OCI-LY7 (cell line): Measurements from ENCODE around the gene ANGPTL8.

Experiments used
- CTCF ChIP-seq: fragments of 200-600 bp; sonication (generic); conservative IDR thresholded peaks from 2 replicates; pipeline ENCODE4 v1.5.1; 2014; ENCODE audit warnings: mild to moderate bottlenecking, antibody characterized with exemption, low read length, moderate library complexity, mixed read lengths
- EZH2phosphoT487 ChIP-seq: fragments of 200-600 bp; sonication (generic); IDR thresholded peaks from 2 replicates; pipeline ENCODE4 v1.6.1; 2018; ENCODE audit warnings: low read depth, borderline replicate concordance, mild to moderate bottlenecking, mixed run types, antibody characterized with exemption, low read length, moderate library complexity, mixed read lengths

- TF ChIP-seq CTCF = no peak
- no peak for TF ChIP-seq EZH2phosphoT487
Measured at GRCh38 chr19:11200931-11201330, 38.5 kb upstream of the ANGPTL8 start.
